Natural killer cell (primary cell): Measurements from ENCODE around the gene CPB1. TPM values are rescaled to one million over a fixed set of nuclear protein-coding genes. Genes with fewer than 3 reads are reported as not detected.

Source experiments
- ATAC-seq, 3 donors: fragments of 150-1000 bp in 2 of 3; fragments of 200-7000 bp in 1 of 3; cut with Tn5 transposase; 1 replicate in 1 of 3; 2 replicates in 2 of 3; pipeline ENCODE4 v1.10.0; 2021; ENCODE audit warnings: mild to moderate bottlenecking in 2 of 3, moderate library complexity in 2 of 3
- DNase-seq, 2 donors: peaks; one replicate each; pipeline versions ENCODE4 v3.0.0 to v3.0.0-alpha.2; 2013 to 2021; ENCODE audit warnings: mixed read lengths in 1 of 2
- H3K27ac ChIP-seq: one replicate; pipeline ENCODE4 v1.5.1; 2013; ENCODE audit warnings: mild to moderate bottlenecking, low read length
- H3K27me3 ChIP-seq: one replicate; pipeline ENCODE4 v1.6.1; 2013; ENCODE audit warnings: low read length; ENCODE audit not compliant: control insufficient read depth, insufficient read depth
- H3K36me3 ChIP-seq: one replicate; pipeline ENCODE4 v1.6.1; 2013; ENCODE audit warnings: low read length; ENCODE audit not compliant: control insufficient read depth, insufficient read depth
- H3K4me1 ChIP-seq: one replicate; pipeline ENCODE4 v1.6.1; 2013; ENCODE audit warnings: low read length; ENCODE audit not compliant: control insufficient read depth, insufficient read depth
- H3K4me3 ChIP-seq: one replicate; pipeline ENCODE4 v1.5.1; 2013; ENCODE audit warnings: low read length
- H3K9me3 ChIP-seq: one replicate; pipeline ENCODE4 v1.6.1; 2013; ENCODE audit warnings: low read length; ENCODE audit not compliant: control insufficient read depth, insufficient read depth
- H3K27ac Mint-ChIP-seq, 2 donors: one replicate each; pipeline ENCODE4 v1.8.0; 2022; ENCODE audit warnings: mild to moderate bottlenecking in 2 of 2, mixed read lengths in 2 of 2, moderate library complexity in 1 of 2
- H3K27me3 Mint-ChIP-seq, 2 donors: one replicate each; pipeline ENCODE4 v1.8.0; 2022; ENCODE audit warnings: low read depth in 2 of 2, mixed read lengths in 2 of 2
- H3K36me3 Mint-ChIP-seq: one replicate; pipeline ENCODE4 v1.8.0; 2022; ENCODE audit warnings: mixed read lengths
- H3K4me1 Mint-ChIP-seq, 2 donors: one replicate each; pipeline ENCODE4 v1.8.0; 2022; ENCODE audit warnings: mixed read lengths in 2 of 2
- H3K4me3 Mint-ChIP-seq: one replicate; pipeline ENCODE4 v1.8.0; 2022; ENCODE audit warnings: mild to moderate bottlenecking, moderate library complexity, mixed read lengths
- H3K9me3 Mint-ChIP-seq, 2 donors: one replicate each; pipeline ENCODE4 v1.8.0; 2022; ENCODE audit warnings: mixed read lengths in 2 of 2
- CTCF ChIP-seq: fragments of 200-600 bp; IDR thresholded peaks from one replicate; pipeline ENCODE4 v1.8.0; 2022; ENCODE audit warnings: antibody characterized with exemption
- WGBS: methylation state at CpG from one replicate; pipeline ENCODE4 v1.1.7; 2013; ENCODE audit warnings: missing lambda C conversion rate; ENCODE audit not compliant: insufficient coverage; 5-methylcytosine and 5-hydroxymethylcytosine counted together
- intact Hi-C: fragments of 100-400 bp; cut with micrococcal nuclease; formaldehyde crosslinking; loops from one replicate; pipeline ENCODE4 v1.14.2; 2022
- total RNA-seq, 4 donors: library from RNA; stranded (reverse); fragments of 120-200 nt in 1 of 4; gene quantifications; one replicate each; pipeline versions ENCODE4 v1.2.3 to v1.2.4, GENCODE V29; 2013 to 2022

The CPB1 gene
- total RNA-seq, 3 donors from 2014 or later (not counting 1 experiment from before 2014, with no cell fraction given) = not detected

GRCh38 chr3:148845756-148846395 is 18.3 kb downstream of the CPB1 start:
- TF ChIP-seq CTCF = no peak
- Mint-ChIP-seq H3K9me3 (no peaks in the 10 kb centered on the region), H3K27me3 (peaks cover 0 to 5% of the 10 kb centered on the region in 2 donors), H3K36me3 (no peaks in the 10 kb centered on the region), H3K4me1 (no peaks in the 10 kb centered on the region), H3K27ac (no peak overlapping the region), H3K4me3 (no peak overlapping the region)
- H3K36me3 ChIP-seq = no peaks in the 10 kb centered on the region
- H3K9me3 ChIP-seq = no peaks in the 10 kb centered on the region
- no peak overlapping the region for H3K4me3 ChIP-seq
- no peaks in the 10 kb centered on the region for H3K27me3 ChIP-seq
- intact Hi-C loops = no loop called here
- ATAC-seq (no peak), DNase-seq (no peak)
- 68% methylated on average over 2 of the region's 2 CpGs for WGBS
- no peak overlapping the region for H3K27ac ChIP-seq
- no peaks in the 10 kb centered on the region for H3K4me1 ChIP-seq

DNA sequence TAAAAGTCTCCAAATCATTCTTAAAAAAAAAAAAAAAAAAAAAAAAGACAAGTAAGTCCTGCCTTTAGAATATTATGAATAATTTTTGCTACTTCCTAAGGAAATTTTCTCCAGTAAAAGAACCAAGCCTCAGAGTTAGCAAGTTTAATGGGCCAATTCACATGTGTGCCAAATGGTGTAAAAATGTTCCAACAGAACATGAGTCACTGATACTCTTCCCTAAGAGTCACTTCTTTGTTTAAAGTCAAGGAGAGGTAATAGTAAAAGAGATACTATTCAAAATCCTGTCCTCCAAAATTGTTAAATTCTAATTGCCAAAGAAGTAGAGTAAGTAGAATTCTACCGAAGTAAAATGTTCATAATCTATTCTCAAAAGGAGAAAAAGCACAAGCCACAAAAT is 19.7 kb downstream of the CPB1 start:
- Mint-ChIP-seq H3K4me1 (no peaks in the 10 kb centered on the region), H3K27ac (no peak overlapping the region), H3K27me3 (peaks cover 0 to 5% of the 10 kb centered on the region in 2 donors), H3K9me3 (no peaks in the 10 kb centered on the region), H3K4me3 (no peak overlapping the region), H3K36me3 (no peaks in the 10 kb centered on the region)
- H3K36me3 ChIP-seq = no peaks in the 10 kb centered on the region
- H3K27me3 ChIP-seq = no peaks in the 10 kb centered on the region
- TF ChIP-seq CTCF = no peak
- ATAC-seq (no peak), DNase-seq (no peak)
- intact Hi-C loops = no loop called here
- H3K4me1 ChIP-seq = no peaks in the 10 kb centered on the region
- H3K9me3 ChIP-seq = no peaks in the 10 kb centered on the region
- no peak overlapping the region for H3K27ac ChIP-seq
- no CpG with 5 or more reads among the region's 1 CpG for WGBS
- no peak overlapping the region for H3K4me3 ChIP-seq

- Histone ChIP-seq H3K27ac (no peak overlapping the region), H3K27me3 (no peaks in the 10 kb centered on the region), H3K36me3 (no peaks in the 10 kb centered on the region), H3K4me1 (no peaks in the 10 kb centered on the region), H3K9me3 (no peaks in the 10 kb centered on the region), H3K4me3 (no peak overlapping the region)
- intact Hi-C loops = no loop called here
- DNase-seq (no peak), ATAC-seq (no peak)
- Mint-ChIP-seq H3K9me3 (no peaks in the 10 kb centered on the region), H3K27me3 (peaks cover 3 to 5% of the 10 kb centered on the region in 2 donors), H3K4me3 (no peak overlapping the region), H3K4me1 (no peaks in the 10 kb centered on the region), H3K36me3 (no peaks in the 10 kb centered on the region), H3K27ac (no peak overlapping the region)
- WGBS = no CpG with 5 or more reads among the region's 1 CpG
- TF ChIP-seq CTCF = no peak
Observed at GRCh38 chr3:148848410-148848809, 20.8 kb downstream of the CPB1 start.
